Measurements from ENCODE around the gene SPRING1.

Gene SPRING1

GRCh38 chr12:116739381-116739887, 1.6 kb upstream of the SPRING1 start:
- DNase-seq (ENCODE audit: low spot score) = no peak

GRCh38 chr12:116736962-116737773, 701 bp downstream of the SPRING1 start:
- peak; percentile 16 for DNase-seq (ENCODE audit: low spot score)

GRCh38 chr12:116735951-116736599, 1.8 kb downstream of the SPRING1 start:
- peak; percentile 54 for DNase-seq (ENCODE audit: low spot score)

GRCh38 chr12:116735084-116735483, 2.8 kb downstream of the SPRING1 start:
- no peak for DNase-seq (ENCODE audit: low spot score)

GRCh38 chr12:116734156-116734768, 3.6 kb downstream of the SPRING1 start:
- DNase-seq (ENCODE audit: low spot score) = no peak

- no peak for DNase-seq (ENCODE audit: low spot score)
Observed at GRCh38 chr12:116731801-116732200, 6.1 kb downstream of the SPRING1 start.

GRCh38 chr12:116727891-116728290, 10.0 kb downstream of the SPRING1 start:
- DNase-seq (ENCODE audit: low spot score) = no peak

GRCh38 chr12:116727261-116727660, 10.6 kb downstream of the SPRING1 start:
- no peak for DNase-seq (ENCODE audit: low spot score)

- DNase-seq (ENCODE audit: low spot score) = no peak
Observed at GRCh38 chr12:116726694-116727093, 11.2 kb downstream of the SPRING1 start.

- DNase-seq (ENCODE audit: low spot score) = no peak
Observed at GRCh38 chr12:116722245-116722644, 15.6 kb downstream of the SPRING1 start.

GRCh38 chr12:116719731-116720528, 17.9 kb downstream of the SPRING1 start:
- DNase-seq (ENCODE audit: low spot score) = no peak

- no peak for DNase-seq (ENCODE audit: low spot score)
Observed at GRCh38 chr12:116718655-116719454, 19.0 kb downstream of the SPRING1 start.

- DNase-seq (ENCODE audit: low spot score) = no peak
Observed at GRCh38 chr12:116717466-116718437, 20.1 kb downstream of the SPRING1 start.

- no peak for DNase-seq (ENCODE audit: low spot score)
Observed at GRCh38 chr12:116714175-116714574, 23.7 kb downstream of the SPRING1 start.

GRCh38 chr12:116713527-116713926, 24.3 kb downstream of the SPRING1 start:
- DNase-seq (ENCODE audit: low spot score) = no peak

- no peak for DNase-seq (ENCODE audit: low spot score)
Observed at GRCh38 chr12:116712458-116713303, 25.2 kb downstream of the SPRING1 start.

- DNase-seq (ENCODE audit: low spot score) = no peak
Observed at GRCh38 chr12:116710370-116711150, 27.3 kb downstream of the SPRING1 start.

- no peak for DNase-seq (ENCODE audit: low spot score)
Observed at GRCh38 chr12:116709768-116710167, 28.1 kb downstream of the SPRING1 start.

All from LoVo (cell line).